HEK293 (cell line): ENCODE measurements around the gene GOLIM4.

Experiments used
- CTCF ChIA-PET: fragments of 350-600 bp; formaldehyde crosslinking; extraction: SDS; loops from one replicate; lab custom pipeline; 2021; ENCODE audit warnings: antibody characterized with exemption; lab: Yijun Ruan, JAX
- POLR2A ChIA-PET: fragments of 300-600 bp; formaldehyde crosslinking; extraction: SDS; loops from one replicate; lab custom pipeline; 2020; ENCODE audit warnings: antibody characterized with exemption, inconsistent platforms; lab: Yijun Ruan, JAX
- H3K27ac ChIP-seq: fragments of 200-500 bp; sonication (Bioruptor generic); 2 replicates; pipeline ENCODE4 v1.5.1; 2014; ENCODE audit warnings: low read depth, low read length, control low read depth, inconsistent platforms; ENCODE audit errors: extremely low read depth
- H3K36me3 ChIP-seq, 2 experiments: fragments of 200-500 bp in 1 of 2; sonication (Bioruptor generic) in 1 of 2; 1 replicate in 1 of 2; 2 replicates in 1 of 2; pipeline ENCODE4 v1.5.1; 2014 to 2017; ENCODE audit warnings: inconsistent platforms in 2 of 2, low read length in 2 of 2; ENCODE audit not compliant: control insufficient read depth in 2 of 2, insufficient read depth in 1 of 2
- H3K4me1 ChIP-seq: fragments of 200-500 bp; sonication (Bioruptor generic); 2 replicates; pipeline ENCODE4 v1.5.1; 2014; ENCODE audit warnings: mild to moderate bottlenecking, low read length, inconsistent platforms; ENCODE audit not compliant: control insufficient read depth, insufficient read depth
- H3K4me3 ChIP-seq: 2 replicates; pipeline ENCODE4 v1.5.1; 2011; ENCODE audit warnings: low read depth, mild to moderate bottlenecking, control low read depth, low read length, moderate library complexity
- H3K9me3 ChIP-seq: fragments of 200-500 bp; sonication (Bioruptor generic); 2 replicates; pipeline ENCODE4 v1.5.1; 2014; ENCODE audit warnings: low read depth, low read length, inconsistent platforms; ENCODE audit not compliant: control insufficient read depth, insufficient read depth
- MEIS1 ChIP-seq: sonication (generic); formaldehyde crosslinking; IDR thresholded peaks from 2 replicates; pipeline ENCODE4 v1.8.1; 2022; ENCODE audit warnings: missing genetic modification reagents, mild to moderate bottlenecking, borderline replicate concordance
- PRDM2 ChIP-seq: fragments of 450-650 bp; formaldehyde crosslinking; IDR thresholded peaks from 2 replicates; pipeline ENCODE4 v1.5.1; 2016; ENCODE audit warnings: missing biosample characterization, missing genetic modification characterization, borderline replicate concordance
- SALL2 ChIP-seq: fragments of 450-650 bp; formaldehyde crosslinking; IDR thresholded peaks from 2 replicates; pipeline ENCODE4 v1.5.0; 2017; ENCODE audit warnings: missing biosample characterization, mild to moderate bottlenecking, missing genetic modification characterization, borderline replicate concordance
- TRIM28 ChIP-seq: IDR thresholded peaks from 2 replicates; pipeline ENCODE4 v1.6.1; 2011; ENCODE audit warnings: low read length, control low read depth, borderline replicate concordance
- ZFP41 ChIP-seq: fragments of 450-650 bp; formaldehyde crosslinking; IDR thresholded peaks from 2 replicates; pipeline ENCODE4 v1.5.1; 2016; ENCODE audit warnings: missing biosample characterization, missing genetic modification characterization, borderline replicate concordance
- ZFP69B ChIP-seq: fragments of 450-650 bp; formaldehyde crosslinking; IDR thresholded peaks from 2 replicates; pipeline ENCODE4 v1.5.1; 2016; ENCODE audit warnings: missing biosample characterization, missing genetic modification characterization
- ZNF112 ChIP-seq: fragments of 450-650 bp; formaldehyde crosslinking; IDR thresholded peaks from 2 replicates; pipeline ENCODE4 v1.5.0; 2017; ENCODE audit warnings: missing biosample characterization, missing genetic modification characterization
- ZNF148 ChIP-seq: fragments of 450-650 bp; formaldehyde crosslinking; IDR thresholded peaks from 2 replicates; pipeline ENCODE4 v1.5.0; 2017; ENCODE audit warnings: missing biosample characterization, missing genetic modification characterization, borderline replicate concordance
- ZNF16 ChIP-seq: fragments of 450-650 bp; formaldehyde crosslinking; IDR thresholded peaks from 2 replicates; pipeline ENCODE4 v1.5.1; 2016; ENCODE audit warnings: low read depth, missing biosample characterization, missing genetic modification characterization
- ZNF280D ChIP-seq: fragments of 450-650 bp; formaldehyde crosslinking; IDR thresholded peaks from 2 replicates; pipeline ENCODE4 v1.5.1; 2016; ENCODE audit warnings: missing biosample characterization, missing genetic modification characterization
- ZNF302 ChIP-seq: fragments of 450-650 bp; formaldehyde crosslinking; IDR thresholded peaks from 2 replicates; pipeline ENCODE4 v1.5.1; 2016; ENCODE audit warnings: missing biosample characterization, missing genetic modification characterization, low read depth
- ZNF416 ChIP-seq: fragments of 450-650 bp; formaldehyde crosslinking; IDR thresholded peaks from 2 replicates; pipeline ENCODE4 v1.5.1; 2016; ENCODE audit warnings: missing biosample characterization, missing genetic modification characterization
- ZNF449 ChIP-seq: fragments of 450-650 bp; formaldehyde crosslinking; IDR thresholded peaks from 2 replicates; pipeline ENCODE4 v1.5.1; 2017; ENCODE audit warnings: missing biosample characterization, mild to moderate bottlenecking, missing genetic modification characterization, moderate library complexity
- ZNF521 ChIP-seq: fragments of 450-650 bp; formaldehyde crosslinking; IDR thresholded peaks from 2 replicates; pipeline ENCODE4 v1.5.1; 2017; ENCODE audit warnings: missing biosample characterization, mild to moderate bottlenecking, missing genetic modification characterization
- ZNF621 ChIP-seq: fragments of 450-650 bp; formaldehyde crosslinking; IDR thresholded peaks from 2 replicates; pipeline ENCODE4 v1.5.1; 2017; ENCODE audit warnings: missing biosample characterization, missing genetic modification characterization
- ZNF843 ChIP-seq: fragments of 450-650 bp; formaldehyde crosslinking; IDR thresholded peaks from 2 replicates; pipeline ENCODE4 v1.5.1; 2016; ENCODE audit warnings: missing biosample characterization, missing genetic modification characterization

GOLIM4 gene

GRCh38 chr3:168037020-168037419 is 58.7 kb downstream of the GOLIM4 start:
- Histone ChIP-seq H3K9me3 (no peaks in the 10 kb centered on the region), H3K4me1 (no peaks in the 10 kb centered on the region), H3K4me3 (no peak overlapping the region), H3K36me3 (peaks cover 0 to 52% of the 10 kb centered on the region in 2 experiments; a peak in 2 of 3 replicates), H3K27ac (no peak overlapping the region)
- TF ChIP-seq PRDM2 (tag by site-specific recombination) (no peak), ZNF148 (no peak), ZNF521 (tag by site-specific recombination) (no peak), ZNF302 (tag by site-specific recombination) (no peak), ZNF843 (no peak)
- ChIA-PET CTCF (interaction anchor here (0.6 to 1.9 kb wide), 2 partner anchors 10 to 121 kb away, joined by 3 to 7 read pairs; no protein-coding TSS in a partner anchor), POLR2A (interaction anchor here (0.6 kb wide), 1 partner anchor 332 kb away, joined by 4 read pairs; no protein-coding TSS in a partner anchor)

- no peak overlapping the region for H3K27ac ChIP-seq
- ChIA-PET POLR2A (no interaction called here), CTCF (no interaction called here)
- H3K4me1 ChIP-seq = no peaks in the 10 kb centered on the region
- TF ChIP-seq ZFP69B (tag by site-specific recombination) (no peak), ZNF449 (tag by site-specific recombination) (no peak), ZNF112 (tag by site-specific recombination) (no peak), ZNF280D (tag by site-specific recombination) (no peak), MEIS1 (CRISPR knock-in tag) (no peak), ZNF16 (no peak), ZNF416 (tag by site-specific recombination) (no peak), ZFP41 (tag by site-specific recombination) (no peak), ZNF621 (tag by site-specific recombination) (no peak), TRIM28 (no peak), SALL2 (tag by site-specific recombination) (no peak), ZNF843 (no peak)
- peaks cover 0 to 54% of the 10 kb centered on the region in 2 experiments; a peak in 2 of 3 replicates for H3K36me3 ChIP-seq
- H3K4me3 ChIP-seq = no peak overlapping the region
- no peaks in the 10 kb centered on the region for H3K9me3 ChIP-seq
Measured at GRCh38 chr3:168036619-168037018, 59.1 kb downstream of the GOLIM4 start.
